Measurements from ENCODE around the gene KCNQ2.
"Not testable (repeated sequence)": the region's sequence is repeated elsewhere in the genome, so short reads cannot be mapped to it uniquely, and the experiment has no call there.

Gene KCNQ2

GRCh38 chr20:63471981-63472831, at the start of gene KCNQ2:
Gene KCNQ2, minus strand, starts transcription at chr20:63472655. Its CDS starts 192 bp downstream, at chr20:63472463.
- peak in 1 of 14 donors; percentile 54 for DNase-seq

- no peak for DNase-seq
These were observed 49.1 kb upstream of the KCNQ2 start for GRCh38 chr20:63521602-63522001.

GRCh38 chr20:63520934-63521601, 48.6 kb upstream of the KCNQ2 start:
- peak in 13 of 14 donors; percentile 11 to 85 (median 70) for DNase-seq

GRCh38 chr20:63520504-63520933, 48.1 kb upstream of the KCNQ2 start, which contains the start of gene PPDPF:
Gene PPDPF, plus strand, starts transcription at chr20:63520765. Its CDS starts 544 bp downstream, at chr20:63521309.
- DNase-seq = peak in 13 of 14 donors; percentile 37 to 89 (median 70)

GRCh38 chr20:63519668-63520503, 47.4 kb upstream of the KCNQ2 start:
- DNase-seq = peak in 5 of 14 donors; percentile 57 to 72 (median 62)

GRCh38 chr20:63518946-63519667, 46.7 kb upstream of the KCNQ2 start:
- DNase-seq = no peak

- DNase-seq = peak in 1 of 14 donors; percentile 70
These were observed 46.0 kb upstream of the KCNQ2 start for GRCh38 chr20:63518351-63518861.

- no peak for DNase-seq
These were observed 45.2 kb upstream of the KCNQ2 start for GRCh38 chr20:63517376-63518309.

GRCh38 chr20:63514520-63514919, 42.1 kb upstream of the KCNQ2 start:
- DNase-seq = not testable (repeated sequence)

GRCh38 chr20:63513207-63513606, 40.8 kb upstream of the KCNQ2 start:
- DNase-seq = no peak

GRCh38 chr20:63509088-63509564, 36.7 kb upstream of the KCNQ2 start:
- DNase-seq = no peak

GRCh38 chr20:63508072-63508768, 35.8 kb upstream of the KCNQ2 start:
- DNase-seq = no peak

- DNase-seq = no peak
These were observed 34.8 kb upstream of the KCNQ2 start for GRCh38 chr20:63507083-63507743.

GRCh38 chr20:63505723-63506122, 33.3 kb upstream of the KCNQ2 start:
- no peak for DNase-seq

GRCh38 chr20:63505281-63505680, 32.8 kb upstream of the KCNQ2 start:
- DNase-seq = no peak

- DNase-seq = no peak
These were observed 32.2 kb upstream of the KCNQ2 start for GRCh38 chr20:63504642-63505041.

- no peak for DNase-seq
These were observed 31.1 kb upstream of the KCNQ2 start for GRCh38 chr20:63503524-63503923.

- no peak for DNase-seq
These were observed 30.3 kb upstream of the KCNQ2 start for GRCh38 chr20:63502671-63503172.
